HEK293 (cell line): ENCODE data around the gene SPECC1L.

Experiments used
- CTCF ChIA-PET: fragments of 350-600 bp; formaldehyde crosslinking; extraction: SDS; loops from one replicate; lab custom pipeline; 2021; ENCODE audit warnings: antibody characterized with exemption; lab: Yijun Ruan, JAX
- POLR2A ChIA-PET: fragments of 300-600 bp; formaldehyde crosslinking; extraction: SDS; loops from one replicate; lab custom pipeline; 2020; ENCODE audit warnings: antibody characterized with exemption, inconsistent platforms; lab: Yijun Ruan, JAX
- H3K27ac ChIP-seq: fragments of 200-500 bp; sonication (Bioruptor generic); 2 replicates; pipeline ENCODE4 v1.5.1; 2014; ENCODE audit warnings: low read depth, low read length, control low read depth, inconsistent platforms; ENCODE audit errors: extremely low read depth
- H3K36me3 ChIP-seq, 2 experiments: fragments of 200-500 bp in 1 of 2; sonication (Bioruptor generic) in 1 of 2; 1 replicate in 1 of 2; 2 replicates in 1 of 2; pipeline ENCODE4 v1.5.1; 2014 to 2017; ENCODE audit warnings: inconsistent platforms in 2 of 2, low read length in 2 of 2; ENCODE audit not compliant: control insufficient read depth in 2 of 2, insufficient read depth in 1 of 2
- H3K4me1 ChIP-seq: fragments of 200-500 bp; sonication (Bioruptor generic); 2 replicates; pipeline ENCODE4 v1.5.1; 2014; ENCODE audit warnings: mild to moderate bottlenecking, low read length, inconsistent platforms; ENCODE audit not compliant: control insufficient read depth, insufficient read depth
- H3K4me3 ChIP-seq: 2 replicates; pipeline ENCODE4 v1.5.1; 2011; ENCODE audit warnings: low read depth, mild to moderate bottlenecking, control low read depth, low read length, moderate library complexity
- H3K9me3 ChIP-seq: fragments of 200-500 bp; sonication (Bioruptor generic); 2 replicates; pipeline ENCODE4 v1.5.1; 2014; ENCODE audit warnings: low read depth, low read length, inconsistent platforms; ENCODE audit not compliant: control insufficient read depth, insufficient read depth
- FEZF1 ChIP-seq: fragments of 450-650 bp; formaldehyde crosslinking; IDR thresholded peaks from 2 replicates; pipeline ENCODE4 v1.5.1; 2016; ENCODE audit warnings: missing biosample characterization, missing genetic modification characterization
- HIC1 ChIP-seq: fragments of 450-650 bp; formaldehyde crosslinking; IDR thresholded peaks from 2 replicates; pipeline ENCODE4 v1.5.1; 2016; ENCODE audit warnings: missing biosample characterization, missing genetic modification characterization
- TCF7L2 ChIP-seq: IDR thresholded peaks from 2 replicates; pipeline ENCODE4 v1.6.1; 2011; ENCODE audit warnings: low read depth, mild to moderate bottlenecking, inconsistent platforms, low read length, moderate library complexity, borderline replicate concordance
- WT1 ChIP-seq: fragments of 450-650 bp; formaldehyde crosslinking; IDR thresholded peaks from 2 replicates; pipeline ENCODE4 v1.5.1; 2016; ENCODE audit warnings: missing biosample characterization, missing genetic modification characterization
- ZFP3 ChIP-seq: fragments of 450-650 bp; formaldehyde crosslinking; IDR thresholded peaks from 2 replicates; pipeline ENCODE4 v1.5.1; 2016; ENCODE audit warnings: low read depth, missing biosample characterization, missing genetic modification characterization
- ZNF239 ChIP-seq: fragments of 450-650 bp; formaldehyde crosslinking; IDR thresholded peaks from 2 replicates; pipeline ENCODE4 v1.5.1; 2016; ENCODE audit warnings: missing biosample characterization, missing genetic modification characterization
- ZNF280D ChIP-seq: fragments of 450-650 bp; formaldehyde crosslinking; IDR thresholded peaks from 2 replicates; pipeline ENCODE4 v1.5.1; 2016; ENCODE audit warnings: missing biosample characterization, missing genetic modification characterization
- ZNF449 ChIP-seq: fragments of 450-650 bp; formaldehyde crosslinking; IDR thresholded peaks from 2 replicates; pipeline ENCODE4 v1.5.1; 2017; ENCODE audit warnings: missing biosample characterization, mild to moderate bottlenecking, missing genetic modification characterization, moderate library complexity
- ZNF610 ChIP-seq: fragments of 450-650 bp; formaldehyde crosslinking; IDR thresholded peaks from 2 replicates; pipeline ENCODE4 v1.5.1; 2016; ENCODE audit warnings: missing biosample characterization, missing genetic modification characterization, borderline replicate concordance
- ZNF670 ChIP-seq: fragments of 450-650 bp; formaldehyde crosslinking; IDR thresholded peaks from 2 replicates; pipeline ENCODE4 v1.5.1; 2016; ENCODE audit warnings: missing biosample characterization, missing genetic modification characterization, low read depth
- ZNF791 ChIP-seq: fragments of 450-650 bp; formaldehyde crosslinking; IDR thresholded peaks from 2 replicates; pipeline ENCODE4 v1.5.1; 2016; ENCODE audit warnings: missing biosample characterization, missing genetic modification characterization
- ZNF837 ChIP-seq: fragments of 450-650 bp; formaldehyde crosslinking; IDR thresholded peaks from 2 replicates; pipeline ENCODE4 v1.5.1; 2016; ENCODE audit warnings: missing biosample characterization, missing genetic modification characterization
- TF ChIP-seq, protein P1 (sequence below): fragments of 450-650 bp; formaldehyde crosslinking; IDR thresholded peaks from 2 replicates; pipeline ENCODE4 v1.5.1; 2017; ENCODE audit warnings: missing biosample characterization, missing genetic modification characterization
- TF ChIP-seq, protein P2 (sequence below): fragments of 450-650 bp; formaldehyde crosslinking; IDR thresholded peaks from 2 replicates; pipeline ENCODE4 v1.5.1; 2016; ENCODE audit warnings: missing biosample characterization, missing genetic modification characterization
- TF ChIP-seq, protein P3 (sequence below): fragments of 450-650 bp; formaldehyde crosslinking; conservative IDR thresholded peaks from 2 replicates; pipeline ENCODE4 v1.5.1; 2016; ENCODE audit warnings: low read depth, missing biosample characterization, missing genetic modification characterization

Gene SPECC1L

DNA sequence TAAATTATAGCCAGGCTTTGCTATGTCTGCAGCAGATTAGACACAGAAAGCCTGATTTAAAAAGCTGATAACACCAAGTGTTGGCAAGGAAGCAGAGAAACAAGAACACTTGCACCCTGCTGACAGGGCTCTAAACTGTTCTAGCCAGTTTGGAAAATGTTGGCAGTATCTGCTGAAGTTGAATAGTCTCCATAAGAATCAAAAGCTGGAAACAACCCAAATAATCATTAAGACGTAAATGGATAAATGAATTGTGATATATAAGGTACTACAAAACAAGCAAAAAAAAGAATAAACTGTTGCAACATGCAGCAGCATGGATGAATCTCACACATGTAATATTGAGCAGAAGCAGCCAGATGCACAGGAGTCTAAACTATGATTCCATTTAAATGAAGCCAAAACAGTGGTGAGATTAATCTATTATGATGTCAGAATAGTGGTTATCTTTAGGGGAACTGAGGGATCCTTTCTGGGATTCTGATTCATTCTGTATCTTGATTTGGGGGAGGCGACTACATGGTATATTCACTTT, 116.4 kb downstream of the SPECC1L start (continued):
- TF ChIP-seq HIC1 (tag by site-specific recombination) (no peak), ZNF837 (tag by site-specific recombination) (no peak), FEZF1 (tag by site-specific recombination) (no peak)
- TF ChIP-seq, protein P1, sequence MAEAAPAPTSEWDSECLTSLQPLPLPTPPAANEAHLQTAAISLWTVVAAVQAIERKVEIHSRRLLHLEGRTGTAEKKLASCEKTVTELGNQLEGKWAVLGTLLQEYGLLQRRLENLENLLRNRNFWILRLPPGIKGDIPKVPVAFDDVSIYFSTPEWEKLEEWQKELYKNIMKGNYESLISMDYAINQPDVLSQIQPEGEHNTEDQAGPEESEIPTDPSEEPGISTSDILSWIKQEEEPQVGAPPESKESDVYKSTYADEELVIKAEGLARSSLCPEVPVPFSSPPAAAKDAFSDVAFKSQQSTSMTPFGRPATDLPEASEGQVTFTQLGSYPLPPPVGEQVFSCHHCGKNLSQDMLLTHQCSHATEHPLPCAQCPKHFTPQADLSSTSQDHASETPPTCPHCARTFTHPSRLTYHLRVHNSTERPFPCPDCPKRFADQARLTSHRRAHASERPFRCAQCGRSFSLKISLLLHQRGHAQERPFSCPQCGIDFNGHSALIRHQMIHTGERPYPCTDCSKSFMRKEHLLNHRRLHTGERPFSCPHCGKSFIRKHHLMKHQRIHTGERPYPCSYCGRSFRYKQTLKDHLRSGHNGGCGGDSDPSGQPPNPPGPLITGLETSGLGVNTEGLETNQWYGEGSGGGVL, result no peak

DNA sequence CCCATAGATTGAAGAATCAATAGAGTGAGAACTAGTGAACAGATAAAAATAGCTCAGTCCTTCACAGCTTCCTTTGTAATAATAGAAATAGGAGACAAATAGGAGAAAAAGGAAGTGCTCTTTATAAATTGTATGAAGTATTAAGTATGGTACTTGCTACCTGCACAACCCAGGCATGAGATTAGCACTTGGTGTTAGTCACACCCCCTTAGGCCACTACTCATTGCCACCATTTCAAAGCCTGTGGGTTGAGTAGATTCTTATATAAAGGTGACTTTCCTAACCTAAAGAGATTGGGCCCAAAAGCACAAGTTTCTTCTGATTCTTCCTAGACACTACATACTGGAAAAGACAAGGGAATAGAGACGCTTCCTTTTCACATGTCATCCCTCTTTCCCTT, 119.0 kb downstream of the SPECC1L start:
- no peaks in the 10 kb centered on the region for H3K9me3 ChIP-seq
- no peak overlapping the region for H3K27ac ChIP-seq
- CTCF ChIA-PET, result no interaction called here
- H3K4me1 ChIP-seq, result peaks cover 20% of the 10 kb centered on the region
- H3K36me3 ChIP-seq, result peaks cover 2 to 28% of the 10 kb centered on the region in 2 experiments
- TF ChIP-seq WT1 (tag by site-specific recombination), result no peak
- TF ChIP-seq, all 188 proteins: peak for 0
- POLR2A ChIA-PET, result no interaction called here
- H3K4me3 ChIP-seq, result no peak overlapping the region

- Histone ChIP-seq H3K9me3 (no peaks in the 10 kb centered on the region), H3K27ac (no peak overlapping the region), H3K36me3 (peaks cover 2 to 30% of the 10 kb centered on the region in 2 experiments), H3K4me1 (peaks cover 20% of the 10 kb centered on the region), H3K4me3 (no peak overlapping the region)
- no peak for TF ChIP-seq ZNF670 (tag by site-specific recombination)
- TF ChIP-seq, protein P2, sequence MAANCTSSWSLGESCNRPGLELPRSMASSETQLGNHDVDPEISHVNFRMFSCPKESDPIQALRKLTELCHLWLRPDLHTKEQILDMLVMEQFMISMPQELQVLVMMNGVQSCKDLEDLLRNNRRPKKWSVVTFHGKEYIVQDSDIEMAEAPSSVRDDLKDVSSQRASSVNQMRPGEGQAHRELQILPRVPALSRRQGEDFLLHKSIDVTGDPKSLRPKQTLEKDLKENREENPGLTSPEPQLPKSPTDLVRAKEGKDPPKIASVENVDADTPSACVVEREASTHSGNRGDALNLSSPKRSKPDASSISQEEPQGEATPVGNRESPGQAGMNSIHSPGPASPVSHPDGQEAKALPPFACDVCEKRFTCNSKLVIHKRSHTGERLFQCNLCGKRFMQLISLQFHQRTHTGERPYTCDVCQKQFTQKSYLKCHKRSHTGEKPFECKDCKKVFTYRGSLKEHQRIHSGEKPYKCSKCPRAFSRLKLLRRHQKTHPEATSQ (tag by site-specific recombination), result no peak
- no peak for TF ChIP-seq ZFP3 (tag by site-specific recombination)
- no peak for TF ChIP-seq ZNF239 (tag by site-specific recombination)
- no peak for TF ChIP-seq TCF7L2
- no peak for TF ChIP-seq ZNF791 (tag by site-specific recombination)
- TF ChIP-seq ZNF280D, result no peak
- TF ChIP-seq ZNF449, result no peak
- no peak for TF ChIP-seq ZNF610 (tag by site-specific recombination)
- TF ChIP-seq, protein P3, sequence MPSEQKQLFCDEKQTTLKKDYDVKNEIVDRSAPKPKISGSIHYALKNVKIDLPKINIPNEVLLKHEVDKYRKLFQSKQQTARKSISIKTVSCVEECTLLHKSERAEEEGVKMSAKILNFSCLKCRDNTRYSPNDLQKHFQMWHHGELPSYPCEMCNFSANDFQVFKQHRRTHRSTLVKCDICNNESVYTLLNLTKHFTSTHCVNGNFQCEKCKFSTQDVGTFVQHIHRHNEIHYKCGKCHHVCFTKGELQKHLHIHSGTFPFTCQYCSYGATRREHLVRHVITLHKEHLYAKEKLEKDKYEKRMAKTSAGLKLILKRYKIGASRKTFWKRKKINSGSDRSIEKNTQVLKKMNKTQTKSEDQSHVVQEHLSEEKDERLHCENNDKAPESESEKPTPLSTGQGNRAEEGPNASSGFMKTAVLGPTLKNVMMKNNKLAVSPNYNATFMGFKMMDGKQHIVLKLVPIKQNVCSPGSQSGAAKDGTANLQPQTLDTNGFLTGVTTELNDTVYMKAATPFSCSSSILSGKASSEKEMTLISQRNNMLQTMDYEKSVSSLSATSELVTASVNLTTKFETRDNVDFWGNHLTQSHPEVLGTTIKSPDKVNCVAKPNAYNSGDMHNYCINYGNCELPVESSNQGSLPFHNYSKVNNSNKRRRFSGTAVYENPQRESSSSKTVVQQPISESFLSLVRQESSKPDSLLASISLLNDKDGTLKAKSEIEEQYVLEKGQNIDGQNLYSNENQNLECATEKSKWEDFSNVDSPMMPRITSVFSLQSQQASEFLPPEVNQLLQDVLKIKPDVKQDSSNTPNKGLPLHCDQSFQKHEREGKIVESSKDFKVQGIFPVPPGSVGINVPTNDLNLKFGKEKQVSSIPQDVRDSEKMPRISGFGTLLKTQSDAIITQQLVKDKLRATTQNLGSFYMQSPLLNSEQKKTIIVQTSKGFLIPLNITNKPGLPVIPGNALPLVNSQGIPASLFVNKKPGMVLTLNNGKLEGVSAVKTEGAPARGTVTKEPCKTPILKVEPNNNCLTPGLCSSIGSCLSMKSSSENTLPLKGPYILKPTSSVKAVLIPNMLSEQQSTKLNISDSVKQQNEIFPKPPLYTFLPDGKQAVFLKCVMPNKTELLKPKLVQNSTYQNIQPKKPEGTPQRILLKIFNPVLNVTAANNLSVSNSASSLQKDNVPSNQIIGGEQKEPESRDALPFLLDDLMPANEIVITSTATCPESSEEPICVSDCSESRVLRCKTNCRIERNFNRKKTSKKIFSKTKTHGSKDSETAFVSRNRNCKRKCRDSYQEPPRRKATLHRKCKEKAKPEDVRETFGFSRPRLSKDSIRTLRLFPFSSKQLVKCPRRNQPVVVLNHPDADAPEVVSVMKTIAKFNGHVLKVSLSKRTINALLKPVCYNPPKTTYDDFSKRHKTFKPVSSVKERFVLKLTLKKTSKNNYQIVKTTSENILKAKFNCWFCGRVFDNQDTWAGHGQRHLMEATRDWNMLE (tag by site-specific recombination), result no peak
- CTCF ChIA-PET, result no interaction called here
- POLR2A ChIA-PET, result no interaction called here
Observed at GRCh38 chr22:24390156-24390555, 119.5 kb downstream of the SPECC1L start.
